Metanephros (tissue), 2 donors: ENCODE data around the gene PHAX. TPM values are rescaled to one million over a fixed set of nuclear protein-coding genes. Genes with fewer than 3 reads are reported as not detected.

Experiments used
- small RNA-seq: library from RNA; depleted of rRNA; stranded (forward); fragments of <200 nt; gene quantifications from one replicate; pipeline ENCODE3, GENCODE V24; 2014; ENCODE audit warnings: low replicate concordance
- total RNA-seq: library from RNA; depleted of rRNA; stranded (reverse); fragments of >200 nt; gene quantifications from one replicate; pipeline ENCODE4 v1.2.3, GENCODE V29; 2014

PHAX gene
- total RNA-seq, result 29.0 TPM

DNA sequence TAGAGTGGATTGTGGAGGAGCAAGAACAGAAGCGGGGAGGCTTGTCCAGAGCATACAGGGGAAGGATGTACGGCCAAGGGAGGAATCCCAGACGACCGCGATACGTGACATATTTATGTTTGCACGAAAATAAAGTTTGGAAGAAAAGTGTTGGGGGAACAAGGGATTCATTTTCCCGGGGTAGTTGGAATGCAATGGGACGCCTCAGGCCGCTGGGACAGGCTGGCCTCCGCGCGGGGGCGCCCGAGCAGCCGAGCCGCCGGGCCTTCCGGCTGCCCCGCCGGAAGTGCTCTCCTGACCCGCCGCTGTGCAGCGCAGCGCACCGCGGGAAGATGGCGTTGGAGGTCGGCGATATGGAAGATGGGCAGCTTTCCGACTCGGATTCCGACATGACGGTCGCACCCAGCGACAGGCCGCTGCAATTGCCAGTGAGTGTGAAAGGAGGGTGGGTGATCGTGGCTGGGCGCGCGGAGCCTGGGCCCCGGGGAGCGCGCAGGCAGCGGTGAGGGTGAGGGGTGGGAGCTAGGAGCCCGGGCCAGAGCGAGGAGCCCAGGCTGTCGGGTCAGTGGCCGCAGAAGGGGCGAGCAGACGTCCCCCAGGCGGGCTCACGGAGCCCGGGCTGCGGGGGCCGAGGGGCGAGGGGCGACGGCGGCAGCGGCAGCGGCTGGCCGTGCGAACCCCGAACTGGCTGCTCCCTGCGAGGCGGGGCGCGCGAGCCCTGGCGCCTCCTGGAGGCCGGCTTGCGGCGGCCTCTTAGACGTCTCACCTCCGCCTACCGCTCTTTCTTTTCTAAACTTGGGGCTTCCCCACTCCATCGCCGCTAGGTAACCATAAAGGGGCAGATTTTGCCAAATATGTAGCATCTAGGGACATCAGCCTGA, at the start of gene PHAX:
Gene PHAX, plus strand, starts transcription at position 317 of the 881 bp plus-strand sequence. Its CDS starts 16 bp downstream, at position 333.

DNA sequence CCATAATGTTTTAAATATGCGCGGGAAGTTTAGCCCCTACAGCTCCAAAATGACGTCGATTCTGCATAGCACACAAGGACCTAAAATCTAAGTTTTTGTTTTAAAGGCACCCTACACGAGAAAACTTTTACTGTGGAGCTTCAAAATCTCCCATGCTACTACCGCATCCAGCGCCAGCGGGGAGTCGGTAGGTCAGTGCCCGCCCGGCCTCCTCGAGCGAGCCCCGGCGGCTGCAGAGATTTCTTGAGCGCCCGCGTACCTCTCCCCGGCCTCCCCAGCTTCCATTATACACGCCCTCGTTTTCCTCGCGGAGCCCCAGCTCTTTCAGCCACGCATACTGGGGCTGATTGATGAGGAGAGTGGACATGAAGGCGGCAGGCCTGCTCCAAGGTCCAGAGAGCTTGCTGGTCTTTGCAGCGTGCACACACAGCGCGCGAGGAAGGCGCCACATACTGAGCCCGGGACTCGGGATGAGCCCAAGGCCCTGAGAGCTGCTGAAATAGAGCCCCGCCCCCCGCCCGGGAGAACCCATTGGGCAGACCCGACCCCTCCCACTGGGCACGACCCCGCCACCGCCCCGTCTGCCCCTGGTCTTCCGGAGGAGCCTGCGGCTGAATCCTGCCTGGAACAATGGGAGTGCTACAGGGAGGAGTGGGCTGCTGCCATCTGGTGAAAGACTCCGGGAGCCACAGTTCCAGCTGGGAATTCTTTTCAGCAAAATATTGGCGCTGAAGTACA, 5.8 kb upstream of the PHAX start, which contains the start of gene ALDH7A1:
Gene ALDH7A1, minus strand, starts transcription at position 472 of the 738 bp plus-strand sequence. Its CDS starts 21 bp downstream, at position 451.

Small RNAs within 50 kb of the gene (small RNA-seq; reads per million reads assigned to genes)
- gene BOLA3P3, result not detected
- gene RNU6-290P, result not detected

Other genes with a start within 250 kb of the PHAX start
- gene GRAMD2B, start 177.5 kb upstream of the PHAX start, total RNA-seq, result 22.5 TPM
- 49.2 TPM for gene ALDH7A1, start 5.7 kb upstream of the PHAX start, total RNA-seq
- gene LMNB1, start 176.2 kb downstream of the PHAX start, total RNA-seq, result 54.5 TPM